Mucosa of gallbladder (tissue), 1 donor: Measurements from ENCODE around the gene FOXK1. TPM values are rescaled to one million over a fixed set of nuclear protein-coding genes. Genes with fewer than 3 reads are reported as not detected.

ENCODE experiments used
- DNase-seq: peaks from one replicate; pipeline ENCODE4 v3.0.0-alpha.2; 2020; ENCODE audit warnings: low spot score
- total RNA-seq: library from RNA; stranded (reverse); gene quantifications from one replicate; pipeline ENCODE4 v1.2.1, GENCODE V29; 2021
- donor health status: DM: no; HTN: no; CAD: no.

FOXK1 gene
- total RNA-seq, 1 donor from 2014 or later = 27.0 TPM

DNA sequence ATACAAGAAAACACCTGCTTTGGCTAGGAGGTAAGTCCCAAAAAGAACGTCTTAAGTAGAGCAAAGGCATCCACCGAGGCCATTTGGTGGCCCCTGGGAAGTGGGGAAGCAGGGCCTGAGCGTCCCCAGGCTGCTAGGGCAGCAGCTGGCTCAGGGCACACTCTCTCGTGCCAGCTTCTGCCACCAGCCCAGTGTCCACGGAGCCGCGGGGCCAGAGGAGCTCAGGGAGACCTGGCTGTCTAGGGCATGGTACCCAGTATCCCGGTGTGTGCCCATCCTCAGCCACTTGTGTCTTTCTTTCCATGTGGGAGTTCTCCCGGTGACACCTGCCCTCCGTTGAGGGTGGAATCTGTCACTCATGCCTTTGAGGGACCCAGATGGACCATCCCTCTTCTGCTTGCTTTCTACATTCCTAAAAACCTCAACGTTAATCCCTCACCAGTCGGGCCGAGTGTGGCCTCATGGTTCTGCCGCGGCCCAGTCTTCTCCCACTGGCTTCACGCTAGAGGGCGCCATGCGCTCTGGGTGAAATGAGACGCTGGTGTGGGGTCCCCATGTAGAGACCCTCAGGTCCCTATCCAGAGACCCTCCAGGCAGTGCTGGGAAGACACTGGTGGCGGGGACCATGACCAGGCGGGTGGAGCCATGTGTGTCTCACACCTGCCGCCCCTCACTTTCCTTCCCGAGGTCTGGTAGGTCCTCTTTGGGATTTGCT is 83.8 kb downstream of the FOXK1 start:
- DNase-seq = no peak

DNA sequence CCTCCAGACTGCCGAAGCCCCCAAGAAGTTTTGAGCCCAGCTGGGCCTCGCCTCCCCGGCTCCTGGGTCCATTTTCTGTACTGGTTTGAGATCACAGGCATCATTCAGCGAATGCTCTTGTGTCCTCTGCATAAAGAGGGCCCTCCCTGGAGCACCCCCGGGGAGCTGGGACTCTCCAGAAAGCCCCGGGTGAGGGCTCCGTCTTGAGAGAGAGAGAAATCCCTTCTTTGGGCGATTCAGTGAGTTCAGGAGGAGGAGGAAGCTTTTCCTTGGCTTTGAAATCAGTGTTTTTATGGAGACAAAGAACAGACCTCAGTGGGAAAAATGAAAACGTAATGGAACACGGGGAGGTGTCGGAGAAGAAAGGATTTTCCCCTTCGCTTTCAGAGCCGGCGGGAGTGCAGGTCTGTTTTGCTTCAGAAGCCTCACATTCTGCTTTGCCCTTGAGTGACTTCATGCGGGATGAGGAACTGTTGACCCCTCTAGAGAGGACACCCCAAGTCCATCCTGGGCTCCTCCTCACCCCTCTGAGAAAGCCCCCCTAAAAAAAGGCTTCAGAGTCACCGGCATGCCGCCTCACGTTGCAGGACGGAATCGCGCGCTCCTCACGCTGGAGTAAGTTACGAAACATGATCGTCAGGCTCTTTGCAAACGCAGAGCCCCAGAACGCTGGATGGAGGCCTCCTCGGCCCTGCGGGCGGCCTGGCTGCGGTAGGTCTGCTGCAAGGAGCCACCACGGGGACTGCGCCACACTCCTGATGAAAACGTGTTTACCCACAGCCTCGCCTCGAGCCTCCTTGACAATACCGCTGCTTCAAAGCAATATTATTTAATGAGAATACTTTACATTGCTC is 84.8 kb downstream of the FOXK1 start:
- peak; percentile 61 for DNase-seq

DNA sequence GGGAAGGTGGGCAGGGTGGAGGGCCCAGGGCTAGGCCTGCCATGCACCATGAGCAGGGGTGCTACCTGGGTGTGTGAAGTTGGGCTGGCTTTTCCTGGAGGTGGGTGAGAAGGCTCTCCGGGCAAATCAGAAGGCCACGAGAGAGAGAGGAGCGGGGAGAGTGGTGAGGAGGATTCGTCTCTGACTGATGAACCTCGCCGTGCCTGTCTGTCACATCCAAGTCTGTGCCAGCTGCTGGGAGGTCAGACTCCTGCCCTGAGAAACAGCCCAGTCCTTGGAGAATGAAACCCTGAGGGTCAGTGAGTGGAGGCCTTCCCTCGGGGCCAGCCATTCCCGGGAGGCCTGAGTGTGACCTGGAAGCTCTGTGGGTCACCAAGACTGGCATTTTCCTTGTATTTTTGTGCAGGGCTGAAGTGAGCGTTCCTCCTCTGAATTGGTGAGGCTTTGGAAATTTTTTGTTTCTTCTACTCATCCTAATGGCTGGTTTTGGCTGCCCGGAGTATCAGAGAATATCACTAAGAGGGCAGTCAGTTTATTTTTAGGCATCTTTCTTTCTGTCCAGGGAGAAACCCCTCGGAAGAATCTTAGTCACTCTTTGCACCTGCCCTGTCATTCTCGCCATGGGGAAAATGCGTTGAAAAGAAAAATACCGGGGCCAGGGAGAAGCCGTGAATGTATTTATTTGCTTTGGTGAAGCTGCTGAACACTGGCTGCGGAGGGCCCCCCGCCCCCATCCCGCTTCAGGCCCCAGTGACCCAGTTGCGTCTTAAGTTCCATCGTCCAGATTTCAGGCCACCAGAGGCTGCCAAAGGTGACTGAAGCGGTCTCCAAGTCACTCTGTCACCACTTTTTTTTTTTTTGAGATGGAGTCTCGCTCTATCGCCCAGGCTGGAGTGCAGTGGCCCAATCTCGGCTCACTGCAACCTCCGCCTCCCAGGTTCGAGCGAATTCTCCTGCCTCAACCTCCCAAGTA is 86.8 kb downstream of the FOXK1 start:
- DNase-seq = no peak

DNA sequence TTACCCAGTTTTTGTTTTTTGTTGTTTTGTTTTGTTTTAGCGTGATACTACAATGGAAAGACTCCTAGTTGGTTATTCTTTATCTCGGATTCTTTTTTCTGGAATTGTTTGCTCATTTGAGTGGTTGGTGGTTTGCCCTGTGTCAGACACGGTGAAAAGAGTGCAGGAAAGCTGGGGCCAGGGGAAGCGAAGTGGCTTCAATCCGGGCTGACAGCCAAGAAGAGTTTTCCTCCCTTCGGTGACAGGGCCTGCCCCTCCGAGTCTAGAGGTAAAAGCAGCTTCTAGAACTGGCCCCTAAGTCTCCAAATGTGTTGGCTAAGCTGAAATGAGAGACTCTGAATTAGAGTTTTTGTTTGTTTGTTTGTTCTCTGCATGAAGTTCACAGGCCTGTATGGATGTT is 87.7 kb downstream of the FOXK1 start:
- no peak for DNase-seq

DNA sequence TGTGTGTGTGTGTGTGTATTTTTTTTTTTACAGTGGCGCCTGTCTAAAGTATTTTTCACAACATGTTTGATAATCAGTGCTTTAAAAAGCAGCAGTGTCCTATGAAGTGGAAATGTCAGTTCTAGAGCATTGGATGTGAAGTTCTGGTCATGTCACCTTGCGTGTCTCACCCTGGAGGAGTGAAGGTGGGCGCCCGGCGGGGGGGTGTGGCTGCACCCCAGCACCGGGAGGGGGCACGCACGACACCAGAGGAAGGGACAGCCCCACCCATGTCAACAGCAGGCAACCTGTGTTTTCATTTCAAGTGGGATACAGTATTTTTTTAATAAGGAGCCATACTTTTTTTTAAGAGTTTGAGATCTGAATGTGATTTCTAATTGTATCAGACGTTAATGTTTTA is 88.8 kb downstream of the FOXK1 start:
- no peak for DNase-seq

DNA sequence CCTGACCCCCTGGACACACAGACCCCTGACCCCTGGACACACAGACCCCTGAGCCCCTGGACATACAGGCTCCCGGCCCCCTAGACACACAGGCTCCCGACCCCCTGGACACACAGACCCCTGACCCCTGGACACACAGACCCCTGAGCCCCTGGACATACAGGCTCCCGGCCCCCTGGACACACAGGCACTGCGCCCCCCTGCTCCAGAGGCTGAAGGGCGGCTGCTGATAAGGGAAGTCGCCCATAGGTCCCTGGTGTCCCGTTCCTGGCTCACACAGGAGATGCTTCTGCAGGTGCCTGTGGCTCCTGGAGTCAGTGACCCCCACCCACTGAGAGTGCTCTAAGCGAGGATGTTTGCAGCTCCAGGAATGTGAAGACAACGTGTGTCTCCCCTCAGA is 89.6 kb downstream of the FOXK1 start:
- no peak for DNase-seq

DNA sequence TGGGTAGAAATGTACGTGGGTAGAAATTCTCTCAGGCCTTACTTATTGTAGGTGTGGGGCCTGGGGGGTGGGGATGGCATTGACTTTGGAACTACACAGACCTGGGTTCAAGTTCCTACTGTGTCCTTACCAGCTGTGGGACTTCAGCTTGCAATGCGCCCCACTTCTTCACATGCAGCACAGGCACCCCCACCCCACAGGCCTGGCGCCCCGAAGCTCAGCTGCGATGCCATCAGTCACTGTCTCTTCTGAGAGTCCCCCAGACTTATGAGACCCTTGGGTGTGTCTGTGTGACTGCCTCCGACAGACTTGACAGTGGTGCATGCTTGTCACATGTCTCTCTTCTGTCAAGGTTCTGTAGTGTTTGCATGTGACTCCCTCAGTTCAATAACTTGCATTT is 90.2 kb downstream of the FOXK1 start:
- no peak for DNase-seq

DNA sequence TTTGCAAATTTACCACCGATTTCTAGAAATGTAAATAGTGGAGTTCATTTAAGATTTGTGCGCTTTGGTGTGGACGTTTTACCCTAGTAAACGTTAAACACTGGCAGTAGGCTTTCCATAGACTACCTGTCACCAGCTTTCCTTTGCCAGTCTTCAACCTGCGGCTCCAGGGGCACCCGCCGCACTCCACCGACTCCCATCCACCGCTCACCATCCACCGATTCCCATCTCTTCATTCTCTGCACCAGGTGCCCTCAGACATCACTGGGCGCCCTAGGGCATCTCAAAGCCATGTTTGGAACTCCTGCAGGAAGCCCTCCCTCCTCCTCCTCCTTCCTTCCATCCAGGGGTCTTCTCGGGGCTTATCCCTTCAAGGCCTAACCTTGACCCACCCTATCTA is 91.9 kb downstream of the FOXK1 start:
- no peak for DNase-seq

DNA sequence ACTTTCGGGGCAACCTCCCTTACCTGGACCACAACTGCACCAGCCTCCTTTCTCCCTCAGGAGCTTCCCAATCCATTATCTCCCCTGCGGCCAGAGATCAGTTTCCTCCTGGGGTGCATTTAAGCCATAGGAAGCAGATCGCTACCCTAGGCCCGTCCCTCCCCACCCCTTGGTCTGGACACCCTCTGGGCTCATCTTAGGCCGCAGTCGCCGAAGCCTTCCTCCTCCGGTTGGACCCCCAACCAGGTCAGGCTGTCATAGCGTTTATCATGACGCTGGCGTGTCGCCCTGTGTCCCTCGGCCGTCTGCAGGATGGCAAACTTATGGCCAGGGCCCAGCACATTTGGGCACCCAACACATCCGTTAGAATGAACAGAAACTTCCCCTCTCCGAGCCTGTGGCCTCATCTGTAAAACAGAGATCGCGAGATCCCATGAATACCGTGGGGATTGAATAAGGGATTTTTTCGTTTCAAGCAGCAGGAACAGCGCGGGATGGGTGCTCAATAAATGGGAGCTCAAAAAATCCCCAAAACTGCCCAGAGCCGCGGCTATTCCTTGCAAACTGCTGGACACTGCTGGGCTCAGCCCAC is 92.7 kb downstream of the FOXK1 start:
- DNase-seq = no peak

DNA sequence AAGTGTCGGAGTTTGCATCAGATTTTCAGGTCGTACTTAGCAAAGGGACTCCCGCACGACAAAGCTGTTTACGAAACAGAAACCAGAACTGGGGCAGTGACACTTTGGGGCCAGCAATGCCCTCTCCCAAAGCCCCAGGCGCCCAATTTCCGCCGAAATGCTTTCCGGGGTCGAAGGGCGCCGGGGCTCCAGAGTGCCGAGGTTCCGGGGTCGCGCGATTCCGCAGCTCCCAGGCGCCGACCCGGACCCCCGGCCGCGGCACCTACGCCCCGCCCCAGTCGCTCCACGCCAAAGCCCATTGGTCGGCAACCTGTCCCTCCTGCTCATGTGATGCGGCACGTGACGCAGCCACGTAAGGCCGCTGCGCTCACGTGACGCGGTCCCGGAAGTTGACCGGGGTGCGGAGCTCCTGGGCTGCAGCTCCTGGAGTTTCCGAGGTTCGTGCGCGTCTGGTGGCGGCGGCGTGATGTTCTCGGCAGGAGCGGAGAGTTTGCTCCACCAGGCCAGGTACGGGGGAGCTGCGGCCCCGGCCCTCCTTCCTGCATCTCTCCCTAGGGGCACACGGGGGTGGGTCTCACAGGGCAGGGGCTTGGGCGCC is 93.3 kb downstream of the FOXK1 start, which contains the start of gene AP5Z1:
TSS of gene AP5Z1 (plus strand) at position 374 of the 598 bp plus-strand sequence. CDS start at position 467, 93 bp downstream.
- peak; percentile 96 for DNase-seq

DNA sequence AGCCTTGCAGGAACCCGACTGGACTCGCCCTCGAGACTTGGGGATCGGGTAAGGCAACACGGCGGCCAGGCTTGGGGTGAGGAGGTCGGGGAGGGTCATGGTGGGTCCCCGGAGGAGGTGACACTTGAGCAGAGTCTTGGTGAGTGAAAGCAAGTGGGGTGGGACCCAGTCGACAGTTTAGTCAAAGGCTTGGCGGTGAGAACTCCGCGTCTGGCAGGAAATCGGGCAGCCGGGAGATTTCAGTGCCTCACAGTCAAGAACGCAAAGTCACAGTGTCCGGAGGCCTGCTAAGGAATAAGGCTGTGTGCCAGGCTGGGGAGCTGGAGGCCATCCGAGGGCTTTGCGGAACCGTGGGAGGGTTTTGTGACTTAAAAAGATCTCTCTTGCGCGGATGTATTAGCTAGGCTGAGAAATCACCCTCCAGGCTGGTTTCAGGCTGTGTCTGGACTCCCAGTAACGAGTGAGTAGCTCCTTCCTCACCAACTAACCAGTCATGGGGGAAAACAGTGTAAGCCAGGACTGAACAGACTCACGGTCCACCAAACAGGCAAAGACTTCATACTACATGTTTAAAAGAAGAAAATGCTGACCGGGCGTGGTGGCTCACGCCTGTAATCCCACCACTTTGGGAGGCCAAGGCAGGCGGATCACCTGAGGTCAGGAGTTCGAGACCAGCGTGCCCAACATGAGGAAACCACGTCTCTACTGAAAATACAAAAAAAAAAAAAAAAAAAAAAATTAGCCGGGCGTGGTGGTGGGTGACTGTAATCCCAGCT is 93.9 kb downstream of the FOXK1 start:
- no peak for DNase-seq

DNA sequence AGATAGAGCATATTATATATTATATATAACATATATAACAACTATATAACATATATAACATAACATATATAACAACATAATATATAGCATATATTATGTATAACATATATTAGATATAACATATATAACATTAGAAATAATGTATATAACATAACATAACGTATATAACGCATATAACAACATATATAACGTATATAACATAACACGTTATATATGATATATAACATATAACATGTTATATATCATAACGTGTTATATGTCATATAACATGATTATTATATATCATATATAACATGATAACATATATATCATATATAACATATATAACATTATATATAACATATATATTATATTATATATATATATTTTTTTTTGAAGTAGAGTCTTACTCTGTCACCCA is 97.0 kb downstream of the FOXK1 start:
- DNase-seq = no peak

DNA sequence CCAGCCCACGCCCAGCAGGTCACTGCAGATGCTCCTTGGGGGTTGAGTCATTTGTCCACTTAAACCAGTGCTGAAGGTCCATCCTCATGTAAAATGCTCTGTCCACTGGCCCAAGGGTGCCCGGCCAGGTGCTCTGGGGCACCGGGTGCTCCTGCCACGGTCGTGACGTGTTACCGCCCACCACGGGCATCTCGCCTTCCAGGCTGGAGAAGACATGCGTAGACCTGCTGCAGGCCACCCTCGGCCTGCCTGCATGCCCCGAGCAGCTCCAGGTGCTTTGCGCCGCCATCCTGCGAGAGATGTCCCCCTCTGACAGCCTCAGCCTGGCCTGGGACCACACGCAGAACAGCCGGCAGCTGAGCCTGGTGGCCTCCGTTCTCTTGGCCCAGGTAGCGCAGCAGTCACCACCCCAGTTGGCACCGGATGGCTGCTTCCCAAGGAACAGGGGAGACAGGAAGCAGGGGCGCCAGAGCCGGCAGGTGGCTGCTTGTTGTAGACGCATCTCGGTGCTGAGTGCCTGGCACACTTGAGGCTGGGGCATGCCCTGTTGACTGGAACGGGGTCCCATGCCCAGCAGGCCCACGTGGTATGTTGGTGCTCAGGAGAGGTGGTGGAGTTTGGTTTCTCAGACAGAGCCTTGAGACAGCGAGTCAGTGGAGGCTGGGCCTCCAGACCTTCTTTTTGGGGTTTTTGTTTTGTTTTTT is 99.4 kb downstream of the FOXK1 start:
- DNase-seq = no peak

DNA sequence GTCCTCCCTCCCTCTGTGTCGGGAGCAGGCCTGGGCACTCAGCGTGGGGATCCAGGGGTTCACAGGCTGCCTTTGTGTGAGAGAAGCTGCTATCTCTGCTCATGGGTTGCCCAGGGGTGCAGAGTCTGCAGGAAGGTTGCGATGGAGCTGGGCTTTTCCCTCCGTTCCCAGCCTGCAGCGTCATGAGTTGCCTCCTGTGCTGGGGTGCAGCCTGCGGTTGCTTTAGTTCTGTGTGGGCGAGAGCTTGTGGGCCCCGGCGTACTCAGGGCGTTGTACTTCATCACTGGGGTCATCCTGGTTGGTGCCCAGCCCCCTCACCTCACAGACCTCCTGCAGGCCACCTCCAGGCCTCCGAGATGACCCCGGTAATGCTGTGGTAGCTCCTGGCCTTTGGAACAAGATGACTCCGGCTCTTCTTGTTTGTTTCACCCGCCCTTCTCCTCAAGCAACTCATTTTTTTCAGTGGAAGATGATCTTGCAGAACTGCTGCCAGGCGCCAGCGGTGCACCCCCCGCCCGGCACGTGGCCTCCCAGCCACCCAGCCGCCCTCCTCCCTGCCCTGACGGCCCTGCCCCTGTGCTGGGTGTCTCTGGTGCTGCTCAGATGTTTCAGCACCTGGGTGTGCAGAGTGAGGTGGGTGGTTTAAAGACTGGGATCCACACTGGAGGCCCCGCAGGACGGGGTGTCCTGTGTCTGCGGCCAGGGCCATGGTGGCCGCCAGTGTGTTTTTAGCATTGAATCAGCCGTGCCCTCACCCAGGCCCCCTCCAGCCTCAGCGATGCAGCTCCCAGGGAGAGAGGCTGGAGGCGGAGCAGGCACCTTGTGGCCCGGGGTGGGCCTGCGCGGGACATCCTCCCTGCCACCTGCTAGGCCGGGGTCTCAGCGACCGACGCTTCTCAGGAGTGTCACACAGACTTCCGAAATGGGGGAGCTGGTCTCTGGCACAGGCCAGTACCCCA is 100.5 kb downstream of the FOXK1 start:
- no peak for DNase-seq

DNA sequence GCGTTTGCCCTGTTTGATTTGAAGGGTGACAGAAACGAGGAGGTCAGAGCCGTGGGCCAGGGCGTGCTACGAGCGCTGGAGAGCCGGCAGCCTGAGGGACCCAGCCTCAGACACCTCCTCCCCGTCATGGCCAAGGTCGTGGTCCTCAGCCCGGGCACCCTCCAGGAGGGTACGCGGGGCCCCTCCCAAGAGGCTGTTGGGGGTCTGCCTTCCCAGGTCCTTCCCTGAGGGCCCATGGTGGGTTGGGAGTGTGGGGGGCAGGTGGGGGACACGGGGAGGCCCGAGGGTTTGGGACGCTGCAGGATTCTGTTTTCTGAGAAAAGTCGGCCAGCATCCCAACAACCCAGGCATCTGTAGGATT is 101.2 kb downstream of the FOXK1 start:
- no peak for DNase-seq

DNA sequence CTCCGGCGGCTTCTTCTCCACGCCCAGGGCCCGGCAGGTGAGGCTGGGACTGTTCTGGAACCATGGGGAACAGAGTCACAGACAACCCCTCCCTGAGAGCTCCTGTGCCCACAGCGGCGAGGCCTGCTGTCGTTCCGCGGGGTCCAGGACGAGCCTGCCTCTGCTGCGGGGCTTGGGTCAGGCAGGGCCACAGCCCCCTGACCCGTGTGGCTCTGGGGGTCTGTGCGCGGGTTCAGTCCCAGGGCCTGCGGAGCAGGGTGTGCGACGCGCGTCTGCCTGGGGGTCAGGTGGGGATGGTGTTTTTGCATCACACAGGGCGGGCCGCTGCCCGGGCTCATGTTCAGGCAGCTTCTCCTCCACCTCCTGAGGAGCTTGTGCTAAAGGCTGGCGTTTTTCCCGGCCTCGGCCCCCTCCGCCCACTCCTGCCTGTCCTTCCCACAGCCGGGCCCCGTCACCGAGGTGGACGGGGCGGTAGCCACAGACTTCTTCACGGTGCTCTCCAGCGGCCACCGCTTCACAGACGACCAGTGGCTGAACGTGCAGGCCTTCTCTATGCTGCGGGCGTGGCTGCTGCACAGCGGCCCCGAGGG is 101.8 kb downstream of the FOXK1 start:
- DNase-seq = no peak

DNA sequence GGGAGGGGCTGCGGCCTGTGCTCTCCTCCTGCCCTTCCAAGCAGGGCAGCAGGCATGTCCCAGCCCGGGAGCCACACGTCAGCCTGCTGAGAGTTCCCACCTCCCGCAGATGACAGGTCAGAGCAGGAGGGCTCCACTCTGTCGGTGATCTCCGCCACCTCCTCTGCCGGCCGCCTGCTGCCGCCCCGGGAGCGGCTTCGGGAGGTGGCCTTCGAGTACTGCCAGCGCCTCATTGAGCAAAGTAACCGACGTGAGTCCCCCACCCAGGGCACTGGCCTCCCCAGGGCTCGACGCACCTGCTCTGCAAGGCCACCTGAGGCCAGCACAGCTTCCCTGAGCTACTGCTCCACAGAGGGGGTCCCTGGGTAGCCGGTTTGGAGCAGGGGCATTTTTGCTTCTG is 102.7 kb downstream of the FOXK1 start:
- DNase-seq = no peak

DNA sequence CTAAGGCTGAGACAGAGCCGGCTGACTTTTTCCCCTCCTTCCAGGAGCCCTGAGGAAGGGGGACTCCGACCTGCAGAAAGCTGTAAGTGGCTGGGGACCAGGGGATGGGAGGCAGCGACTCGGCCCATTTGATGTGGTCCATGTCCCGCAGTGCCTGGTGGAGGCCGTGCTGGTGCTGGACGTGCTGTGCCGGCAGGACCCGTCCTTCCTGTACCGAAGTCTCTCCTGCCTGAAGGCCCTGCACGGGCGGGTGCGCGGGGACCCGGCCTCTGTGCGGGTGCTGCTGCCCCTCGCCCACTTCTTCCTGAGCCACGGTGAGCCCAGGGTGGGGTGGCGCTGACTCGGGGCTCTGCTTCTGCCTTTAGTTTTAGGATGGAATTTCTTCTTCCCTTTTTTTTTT is 103.3 kb downstream of the FOXK1 start:
- no peak for DNase-seq
